ENCODE data around the gene PSAP.

Gene PSAP

GRCh38 chr10:71844084-71844483 is 7.0 kb downstream of the PSAP start:
- no peak for DNase-seq

- DNase-seq = no peak
Measured at GRCh38 chr10:71842856-71843686, 8.0 kb downstream of the PSAP start.

- DNase-seq = no peak
Measured at GRCh38 chr10:71842422-71842821, 8.6 kb downstream of the PSAP start.

GRCh38 chr10:71840958-71841335 is 10.1 kb downstream of the PSAP start:
- no peak for DNase-seq

- DNase-seq = peak; percentile 55
Measured at GRCh38 chr10:71840177-71840957, 10.7 kb downstream of the PSAP start.

- no peak for DNase-seq
Measured at GRCh38 chr10:71838264-71839211, 12.5 kb downstream of the PSAP start.

GRCh38 chr10:71837098-71837827 is 13.8 kb downstream of the PSAP start:
- no peak for DNase-seq

- DNase-seq = no peak
Measured at GRCh38 chr10:71836596-71836974, 14.5 kb downstream of the PSAP start.

- peak; percentile 89 for DNase-seq
Measured at GRCh38 chr10:71835671-71836595, 15.1 kb downstream of the PSAP start.

- no peak for DNase-seq
Measured at GRCh38 chr10:71834343-71834674, 16.7 kb downstream of the PSAP start.

- DNase-seq = no peak
Measured at GRCh38 chr10:71833451-71834342, 17.4 kb downstream of the PSAP start.

- no peak for DNase-seq
Measured at GRCh38 chr10:71832967-71833366, 18.1 kb downstream of the PSAP start.

GRCh38 chr10:71831646-71832552 is 19.2 kb downstream of the PSAP start:
- DNase-seq = no peak

GRCh38 chr10:71830726-71831125 is 20.3 kb downstream of the PSAP start:
- DNase-seq = no peak

- DNase-seq = no peak
Measured at GRCh38 chr10:71829896-71830295, 21.2 kb downstream of the PSAP start.

GRCh38 chr10:71829171-71829570 is 21.9 kb downstream of the PSAP start:
- no peak for DNase-seq

- DNase-seq = no peak
Measured at GRCh38 chr10:71828702-71829101, 22.3 kb downstream of the PSAP start.

- DNase-seq = no peak
Measured at GRCh38 chr10:71827852-71828251, 23.2 kb downstream of the PSAP start.

GRCh38 chr10:71825217-71825616 is 25.8 kb downstream of the PSAP start:
- DNase-seq = no peak
